ENCODE measurements around the gene MRPL44. TPM values are rescaled to one million over a fixed set of nuclear protein-coding genes. Genes with fewer than 3 reads are reported as not detected.

MRPL44 gene
- total and polyA plus RNA-seq, 5 experiments from 2014 or later: 26.5 to 36.4 (median 30.3) TPM

GRCh38 chr2:223941579-223942277 lies 15.5 kb upstream of the MRPL44 start:
- peaks cover 0 to 11% (median 4%) of the 10 kb centered on the region in 3 donors for H3K36me3 Mint-ChIP-seq
- POLR2A ChIA-PET: interaction anchor here (1.0 to 1.3 kb wide), 2 partner anchors 9 to 15 kb away, joined by 3 to 4 read pairs; partner anchors contain the start of gene MRPL44
- peak overlapping the region in 7 of 10 donors; percentile 13 to 81 (median 46) for H3K27ac Mint-ChIP-seq
- peak overlapping the region; percentile 9 to 77 (median 68) for H3K4me3 Mint-ChIP-seq
- ATAC-seq: no peak
- H3K27me3 Mint-ChIP-seq: no peaks in the 10 kb centered on the region
- DNase-seq: peak in 3 of 10 donors; percentile 13 to 45 (median 16)
- H3K9me3 Mint-ChIP-seq: peaks cover 0 to 4% (median 0%) of the 10 kb centered on the region in 9 donors
- H3K4me1 Mint-ChIP-seq: peaks cover 25 to 69% (median 59%) of the 10 kb centered on the region in 4 donors

- Mint-ChIP-seq H3K36me3 (peaks cover 0 to 11% (median 4%) of the 10 kb centered on the region in 3 donors), H3K9me3 (peaks cover 0 to 4% (median 0%) of the 10 kb centered on the region in 9 donors), H3K4me1 (peaks cover 27 to 61% (median 52%) of the 10 kb centered on the region in 4 donors), H3K4me3 (peak overlapping the region; percentile 90 to 96 (median 92)), H3K27me3 (no peaks in the 10 kb centered on the region), H3K27ac (peak overlapping the region in 8 of 10 donors; percentile 13 to 91 (median 52))
- POLR2A ChIA-PET: interaction anchor here (3.9 kb wide), 1 partner anchor 13 kb away, joined by 35 read pairs; the partner anchor contains the start of gene MRPL44
- ATAC-seq: no peak
- DNase-seq: no peak
Measured at GRCh38 chr2:223943135-223943534, 14.1 kb upstream of the MRPL44 start.

- no peak for DNase-seq
- no peak for ATAC-seq
- Mint-ChIP-seq H3K36me3 (peaks cover 0 to 11% (median 4%) of the 10 kb centered on the region in 3 donors), H3K9me3 (peaks cover 0 to 4% (median 0%) of the 10 kb centered on the region in 9 donors), H3K27ac (peak overlapping the region in 8 of 10 donors; percentile 20 to 92 (median 84)), H3K4me1 (peaks cover 28 to 61% (median 51%) of the 10 kb centered on the region in 4 donors), H3K4me3 (peak overlapping the region; percentile 90 to 96 (median 92)), H3K27me3 (no peaks in the 10 kb centered on the region)
- POLR2A ChIA-PET: interaction anchor here (3.9 kb wide), 1 partner anchor 13 kb away, joined by 35 read pairs; the partner anchor contains the start of gene MRPL44
Measured at GRCh38 chr2:223943561-223944008, 13.7 kb upstream of the MRPL44 start.

GRCh38 chr2:223944166-223944702 lies 13.0 kb upstream of the MRPL44 start:
- Mint-ChIP-seq H3K27me3 (no peaks in the 10 kb centered on the region), H3K36me3 (peaks cover 0 to 11% (median 4%) of the 10 kb centered on the region in 3 donors), H3K9me3 (peaks cover 0 to 4% (median 0%) of the 10 kb centered on the region in 9 donors), H3K27ac (peak overlapping the region; percentile 70 to 92 (median 86)), H3K4me1 (peaks cover 28 to 56% (median 48%) of the 10 kb centered on the region in 4 donors), H3K4me3 (peak overlapping the region; percentile 90 to 96 (median 92))
- DNase-seq (peak in 9 of 10 donors; percentile 5 to 37 (median 31)), ATAC-seq (peak; percentile 39 to 48)
- POLR2A ChIA-PET: interaction anchor here (0.9 to 3.9 kb wide), 5 partner anchors 8 to 105 kb away, joined by 3 to 35 read pairs (median 4); partner anchors contain the start of gene MRPL44

GRCh38 chr2:223944703-223945531 lies 12.3 kb upstream of the MRPL44 start, which contains the start of gene WDFY1:
Gene WDFY1 (minus strand): TSS chr2:223945335. CDS start chr2:223945284, 51 bp downstream.
- Mint-ChIP-seq H3K9me3 (peaks cover 0 to 4% (median 0%) of the 10 kb centered on the region in 9 donors), H3K4me3 (peak within 1 kb of the TSS; percentile 90 to 96 (median 92)), H3K36me3 (peaks cover 0 to 4% (median 4%) of the 10 kb centered on the region in 3 donors), H3K27me3 (no peaks in the 10 kb centered on the region), H3K4me1 (peaks cover 28 to 52% (median 47%) of the 10 kb centered on the region in 4 donors), H3K27ac (peak within 1 kb of the TSS; percentile 70 to 92 (median 88))
- POLR2A ChIA-PET: interaction anchor here (0.8 to 3.9 kb wide), 6 partner anchors 9 to 106 kb away, joined by 3 to 35 read pairs (median 4); partner anchors contain the start of gene MRPL44
- peak; percentile 93 to 95 for ATAC-seq
- peak; percentile 62 to 82 (median 73) for DNase-seq

- Mint-ChIP-seq H3K4me1 (peaks cover 28 to 55% (median 49%) of the 10 kb centered on the region in 4 donors), H3K36me3 (peaks cover 0 to 4% (median 1%) of the 10 kb centered on the region in 3 donors), H3K27ac (peak overlapping the region in 9 of 10 donors; percentile 13 to 91 (median 73)), H3K4me3 (peak overlapping the region; percentile 84 to 96 (median 90)), H3K27me3 (no peaks in the 10 kb centered on the region), H3K9me3 (peaks cover 0 to 4% (median 0%) of the 10 kb centered on the region in 9 donors)
- POLR2A ChIA-PET: interaction anchor here (0.8 to 3.9 kb wide), 5 partner anchors 10 to 106 kb away, joined by 3 to 35 read pairs (median 4); partner anchors contain the start of gene MRPL44
- no peak for ATAC-seq
- no peak for DNase-seq
Measured at GRCh38 chr2:223945755-223946154, 11.5 kb upstream of the MRPL44 start.

- Mint-ChIP-seq H3K27me3 (no peaks in the 10 kb centered on the region), H3K27ac (peak overlapping the region in 3 of 10 donors; percentile 16 to 57 (median 19)), H3K4me3 (peak overlapping the region in 1 of 10 donors; percentile 0), H3K4me1 (peaks cover 23 to 45% (median 42%) of the 10 kb centered on the region in 4 donors), H3K9me3 (no peaks in the 10 kb centered on the region), H3K36me3 (no peaks in the 10 kb centered on the region)
- POLR2A ChIA-PET: no interaction called here
- no peak for ATAC-seq
- DNase-seq: no peak
Measured at GRCh38 chr2:223947711-223948205, 9.5 kb upstream of the MRPL44 start.

GRCh38 chr2:223949241-223949840 lies 7.9 kb upstream of the MRPL44 start:
- no peaks in the 10 kb centered on the region for H3K9me3 Mint-ChIP-seq
- H3K4me3 Mint-ChIP-seq: no peak overlapping the region
- H3K27me3 Mint-ChIP-seq: no peaks in the 10 kb centered on the region
- H3K4me1 Mint-ChIP-seq: peaks cover 17 to 33% (median 30%) of the 10 kb centered on the region in 4 donors
- H3K36me3 Mint-ChIP-seq: no peaks in the 10 kb centered on the region
- ATAC-seq: no peak
- no peak for DNase-seq
- POLR2A ChIA-PET: interaction anchor here (0.6 kb wide), 1 partner anchor 1161 kb away, joined by 4 read pairs; no protein-coding TSS in a partner anchor
- H3K27ac Mint-ChIP-seq: peak overlapping the region in 2 of 10 donors; percentile 61 to 70

- ATAC-seq (no peak), DNase-seq (no peak)
- H3K27me3 Mint-ChIP-seq: no peaks in the 10 kb centered on the region
- H3K4me1 Mint-ChIP-seq: peaks cover 16 to 27% (median 24%) of the 10 kb centered on the region in 4 donors
- H3K36me3 Mint-ChIP-seq: no peaks in the 10 kb centered on the region
- H3K9me3 Mint-ChIP-seq: no peaks in the 10 kb centered on the region
- H3K4me3 Mint-ChIP-seq: peak overlapping the region in 4 of 10 donors; percentile 4 to 9 (median 8)
- H3K27ac Mint-ChIP-seq: peak overlapping the region in 3 of 10 donors; percentile 11 to 80 (median 68)
- POLR2A ChIA-PET: interaction anchor here (0.7 kb wide), 1 partner anchor 9 kb away, joined by 3 read pairs; no protein-coding TSS in a partner anchor
Measured at GRCh38 chr2:223950448-223951347, 6.6 kb upstream of the MRPL44 start.

- peak overlapping the region in 1 of 10 donors; percentile 48 for H3K27ac Mint-ChIP-seq
- no peak overlapping the region for H3K4me3 Mint-ChIP-seq
- no peak for ATAC-seq
- no peaks in the 10 kb centered on the region for H3K9me3 Mint-ChIP-seq
- H3K36me3 Mint-ChIP-seq: no peaks in the 10 kb centered on the region
- peaks cover 0 to 1% (median 0%) of the 10 kb centered on the region in 5 donors for H3K27me3 Mint-ChIP-seq
- DNase-seq: no peak
- POLR2A ChIA-PET: no interaction called here
- peaks cover 13 to 31% (median 22%) of the 10 kb centered on the region in 4 donors for H3K4me1 Mint-ChIP-seq
Measured at GRCh38 chr2:223952280-223952968, 4.8 kb upstream of the MRPL44 start.
